Frontal cortex (tissue), 4 donors: ENCODE results near the gene LYRM4. TPM values are rescaled to one million over a fixed set of nuclear protein-coding genes. Genes with fewer than 3 reads are reported as not detected.
A peak's percentile ranks its signal among the peaks of the same experiment; 100 is the strongest.

ENCODE experiments used
- DNase-seq, 2 donors: peaks; one replicate each; pipeline ENCODE4 v3.0.0; 2012; ENCODE audit warnings: low spot score in 2 of 2
- FAIRE-seq: peaks from 2 replicates; lab custom pipeline; 2012; peaks lifted over from hg19 to GRCh38; lab: Jason Lieb, UNC
- total RNA-seq: library from RNA; depleted of rRNA; stranded (reverse); fragments of >200 nt; gene quantifications from one replicate; pipeline ENCODE4 v1.2.3, GENCODE V29; 2014
- donor health status: control.
- donor health status: control.
- donor health status: control.

The LYRM4 gene
- total RNA-seq, 1 donor from 2014 or later = 14.7 TPM

DNA sequence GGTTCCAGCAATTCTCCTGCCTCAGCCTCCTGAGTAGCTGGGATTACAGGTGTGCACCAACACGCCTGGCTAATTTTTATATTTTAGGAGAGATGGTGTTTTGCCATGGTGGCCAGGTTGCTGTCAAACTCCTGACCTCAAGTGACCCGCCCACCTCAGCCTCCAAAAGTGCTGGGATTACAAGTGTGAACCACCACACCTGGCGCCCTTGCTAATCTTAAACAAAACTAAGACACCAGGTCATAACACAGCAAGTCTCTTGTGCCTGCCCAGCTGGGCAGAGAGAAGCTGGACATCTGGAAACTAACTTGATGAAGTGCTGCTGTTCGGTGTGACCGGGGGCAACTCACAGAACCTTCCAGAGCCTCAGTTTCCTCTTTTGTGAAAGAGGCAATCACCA is 107.6 kb downstream of the LYRM4 start:
- no peak for DNase-seq
- no peak for FAIRE-seq

DNA sequence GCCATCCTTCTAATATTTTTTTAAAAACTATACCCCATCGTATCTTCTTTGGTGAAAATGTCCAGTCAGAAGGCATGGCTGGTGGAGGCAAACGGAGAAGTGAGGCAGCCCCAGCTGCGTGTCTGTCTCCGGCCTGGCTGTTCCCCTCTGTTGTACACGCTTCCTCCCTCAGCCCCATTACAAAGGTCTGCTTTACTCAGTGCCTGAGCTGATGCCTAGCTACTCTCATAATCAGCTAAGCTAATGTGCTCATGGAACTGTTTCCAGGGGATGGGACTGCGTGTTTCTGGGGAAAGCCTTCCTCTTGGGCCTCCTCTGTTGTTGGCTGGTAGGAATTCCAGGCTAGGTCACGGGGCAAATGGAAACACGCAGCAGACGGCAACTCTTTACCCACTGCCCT is 108.3 kb downstream of the LYRM4 start:
- no peak for DNase-seq
- no peak for FAIRE-seq

DNA sequence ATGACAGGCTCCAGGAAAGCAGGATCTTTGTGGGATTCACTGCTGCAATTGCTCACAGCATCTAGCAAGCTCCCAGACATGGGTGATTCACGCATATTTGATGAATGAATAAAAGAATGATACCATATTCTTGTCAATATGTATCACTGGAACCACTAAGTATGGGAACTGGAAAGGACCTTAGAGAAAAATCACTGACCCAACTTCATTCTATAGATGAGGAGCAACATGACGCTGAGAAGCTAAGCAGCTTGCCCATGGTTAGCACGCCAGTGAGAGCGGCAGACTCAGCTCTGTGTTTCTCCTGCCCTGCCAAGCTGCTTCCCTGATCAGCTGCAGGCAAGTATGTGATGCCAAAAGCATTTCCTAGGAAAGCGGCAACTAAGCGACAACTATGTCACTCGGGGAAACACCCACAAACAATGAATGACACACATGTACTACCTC is 108.8 kb downstream of the LYRM4 start:
- DNase-seq (peak in 1 of 2 donors; percentile 38), FAIRE-seq (no peak)

DNA sequence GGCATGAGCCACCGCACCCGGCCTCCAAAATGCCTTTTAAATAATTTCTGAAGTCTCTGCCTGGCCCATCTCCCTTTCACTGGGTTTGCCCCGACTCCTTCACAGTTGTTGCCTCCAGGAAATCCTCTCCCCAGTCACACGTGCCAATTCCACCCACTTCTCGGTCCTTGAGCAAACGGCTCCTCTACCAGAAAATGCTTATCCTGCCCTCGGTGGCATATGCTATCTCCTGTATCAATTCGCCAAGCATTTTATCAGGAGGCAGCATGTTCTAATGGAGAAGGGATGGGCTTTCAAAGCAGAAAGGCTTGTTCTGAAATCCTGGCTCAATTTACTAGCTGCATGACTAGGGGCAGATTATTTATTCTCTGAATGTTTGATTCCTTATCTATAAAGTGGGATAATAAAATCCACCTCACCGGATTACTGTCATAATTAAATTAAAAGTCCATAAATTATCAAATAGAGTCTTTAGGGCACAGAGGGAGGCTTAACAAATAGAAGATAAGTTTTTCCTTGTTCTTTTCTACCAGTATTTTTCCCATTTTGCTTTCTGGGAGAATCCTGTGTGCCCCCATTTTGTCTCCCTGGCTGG is 109.3 kb downstream of the LYRM4 start:
- FAIRE-seq (no peak), DNase-seq (no peak)

DNA sequence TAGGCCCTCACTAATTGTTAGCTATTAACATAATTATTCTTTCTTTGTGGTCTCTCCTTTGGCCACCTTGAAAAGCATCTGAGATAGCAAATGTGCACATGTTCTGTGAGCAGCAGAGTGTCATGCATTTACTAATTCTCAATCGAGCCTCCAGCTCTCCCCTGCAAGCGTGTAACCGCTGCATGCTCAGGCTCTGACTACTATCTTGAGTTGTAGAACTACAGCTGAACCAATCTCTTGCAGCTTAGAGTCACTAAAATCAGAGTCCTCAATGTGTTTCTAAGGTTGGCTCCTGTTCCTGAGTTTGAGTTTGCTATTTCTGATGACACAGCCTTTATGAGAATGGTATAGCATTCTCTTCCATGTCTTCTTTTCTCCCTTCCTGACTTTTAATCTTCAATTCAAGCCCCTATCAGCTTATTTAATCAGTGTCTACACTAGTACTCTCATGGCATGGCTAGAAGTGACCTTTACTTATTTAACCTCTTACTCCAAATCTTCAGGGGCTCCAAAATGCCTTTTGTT is 110.1 kb downstream of the LYRM4 start:
- FAIRE-seq (no peak), DNase-seq (no peak)

DNA sequence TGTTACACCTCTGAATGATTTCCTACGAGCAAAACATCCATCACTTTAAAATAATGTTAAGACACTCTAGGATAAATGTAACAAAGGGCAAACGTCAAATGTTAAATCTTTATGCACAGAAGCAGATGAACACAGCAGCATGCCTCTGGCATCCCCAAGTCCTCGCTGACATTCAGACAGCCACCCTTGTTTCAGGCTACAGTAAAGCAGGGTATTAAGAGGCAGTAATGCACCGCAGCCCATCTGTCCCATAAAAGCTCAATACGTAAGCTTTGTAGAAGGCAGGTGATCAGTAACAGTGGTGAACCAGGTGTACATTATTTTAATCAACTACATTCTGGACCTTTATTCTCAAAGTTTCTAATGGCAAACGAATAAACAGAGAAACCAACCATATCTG is 110.9 kb downstream of the LYRM4 start:
- no peak for FAIRE-seq
- no peak for DNase-seq

DNA sequence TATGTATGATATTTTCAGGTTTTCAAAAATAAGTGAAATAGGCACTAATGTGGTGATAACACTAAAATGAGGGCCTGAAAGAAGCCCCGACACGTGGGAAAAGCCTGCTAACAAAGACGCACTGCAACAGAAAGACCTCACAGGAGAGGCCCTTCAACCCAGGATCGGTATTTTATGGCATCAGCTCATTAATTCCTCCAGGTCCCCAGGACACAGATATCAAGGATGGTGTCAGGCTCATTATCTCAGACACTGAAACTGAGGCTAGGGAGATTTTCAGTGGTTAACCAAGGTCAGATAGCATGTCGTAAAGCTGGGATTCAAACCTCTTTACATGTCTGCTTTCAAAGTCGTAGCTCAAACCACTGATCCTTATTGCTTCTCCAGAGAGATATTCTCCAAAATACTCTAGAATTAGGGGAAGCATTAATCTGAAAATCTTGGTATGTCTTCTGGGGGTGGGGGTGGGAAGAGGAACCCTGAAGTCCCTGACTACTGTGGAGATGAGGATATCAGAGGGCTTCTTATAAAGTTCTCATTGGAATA is 111.5 kb downstream of the LYRM4 start:
- no peak for DNase-seq
- FAIRE-seq = no peak

DNA sequence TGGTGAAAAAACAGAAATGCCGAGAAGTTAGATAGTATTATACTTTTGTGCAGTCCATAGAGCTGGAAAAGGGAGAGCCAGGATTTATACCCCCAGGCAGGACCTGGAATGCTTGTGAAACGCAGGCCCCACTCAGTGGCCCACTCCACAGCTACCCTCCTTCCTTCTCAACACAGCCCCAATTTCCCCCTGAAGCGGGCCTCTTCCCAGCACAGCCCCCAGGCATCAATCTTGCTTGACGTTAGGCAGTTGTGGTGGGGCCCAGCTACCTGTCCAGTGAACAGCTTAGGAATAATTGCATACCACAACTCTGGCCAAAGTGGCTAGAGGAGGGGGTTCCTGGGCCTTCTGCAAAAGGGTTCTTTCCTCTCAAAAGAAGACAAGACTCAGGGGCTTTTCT is 114.4 kb downstream of the LYRM4 start:
- FAIRE-seq (no peak), DNase-seq (no peak)

DNA sequence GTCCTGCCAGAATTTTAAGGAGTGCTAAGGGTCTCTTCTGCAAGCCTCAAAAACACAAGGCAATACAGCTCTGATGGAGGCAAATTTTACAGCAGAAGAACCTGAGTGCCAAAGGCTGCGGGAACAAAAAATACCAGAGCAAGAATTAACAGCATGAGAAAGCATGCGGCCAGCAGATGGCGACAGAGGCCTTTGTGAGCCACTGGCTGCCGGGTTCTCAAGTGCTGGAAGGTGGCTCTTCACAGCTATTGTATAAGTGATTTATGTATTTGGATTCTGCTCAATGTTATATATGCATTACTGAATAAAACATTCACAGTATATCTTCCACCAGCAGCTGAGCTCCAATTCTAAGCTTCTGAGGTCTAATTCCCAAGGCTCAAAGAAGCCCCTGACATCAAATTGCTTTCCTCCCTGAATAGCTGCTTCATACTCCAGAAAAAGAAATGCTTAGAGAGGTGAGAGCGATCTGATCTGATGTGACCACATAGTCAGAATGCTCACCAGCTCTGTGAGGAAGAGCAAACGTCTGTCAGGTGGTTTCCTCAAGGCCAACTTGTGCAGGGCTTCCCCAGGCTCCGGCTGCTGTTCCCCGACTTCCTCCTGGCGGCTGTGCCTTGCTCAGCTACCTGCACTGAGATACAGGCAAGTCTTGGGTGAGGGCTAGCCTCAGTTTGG is 117.0 kb downstream of the LYRM4 start:
- FAIRE-seq (no peak), DNase-seq (peak; percentile 49 to 73)

DNA sequence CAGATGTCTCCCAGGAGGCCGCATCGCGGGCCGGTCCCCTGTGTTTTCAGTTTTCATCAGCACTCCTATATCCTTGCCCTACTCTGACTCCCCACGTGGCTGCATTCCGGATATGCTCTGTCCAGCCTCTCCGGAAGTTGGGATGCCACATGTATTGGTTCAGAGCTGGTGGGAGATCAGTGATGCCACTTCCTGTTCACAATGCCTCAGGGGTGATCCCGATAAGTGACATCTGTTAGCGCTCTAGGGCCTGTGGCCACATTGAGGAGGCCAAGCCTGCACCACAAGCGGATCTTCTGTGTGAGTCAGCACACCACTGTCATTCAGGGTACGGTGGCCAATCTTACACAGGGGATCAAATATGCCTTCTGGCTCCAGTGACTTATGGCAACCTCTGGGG is 117.8 kb downstream of the LYRM4 start:
- FAIRE-seq (no peak), DNase-seq (no peak)

DNA sequence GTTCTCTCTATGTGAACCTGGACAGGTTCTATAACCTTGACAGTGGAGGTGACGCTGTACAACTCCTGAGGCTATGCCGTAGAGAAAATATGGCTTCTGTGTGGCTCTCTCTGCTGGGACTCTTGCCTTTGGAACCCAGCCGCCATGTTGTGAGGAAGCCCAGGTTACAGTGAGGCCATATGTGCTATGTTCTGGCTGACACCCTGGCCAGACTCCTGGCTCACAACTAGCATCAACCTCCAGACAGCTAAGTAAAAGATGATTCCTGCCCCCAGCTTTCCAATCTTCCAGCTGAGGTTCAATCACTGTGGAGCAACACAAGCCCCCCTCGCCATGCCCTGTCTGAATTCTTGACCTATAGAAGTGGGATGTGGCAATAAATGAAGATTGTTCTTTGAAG is 118.6 kb downstream of the LYRM4 start:
- no peak for DNase-seq

DNA sequence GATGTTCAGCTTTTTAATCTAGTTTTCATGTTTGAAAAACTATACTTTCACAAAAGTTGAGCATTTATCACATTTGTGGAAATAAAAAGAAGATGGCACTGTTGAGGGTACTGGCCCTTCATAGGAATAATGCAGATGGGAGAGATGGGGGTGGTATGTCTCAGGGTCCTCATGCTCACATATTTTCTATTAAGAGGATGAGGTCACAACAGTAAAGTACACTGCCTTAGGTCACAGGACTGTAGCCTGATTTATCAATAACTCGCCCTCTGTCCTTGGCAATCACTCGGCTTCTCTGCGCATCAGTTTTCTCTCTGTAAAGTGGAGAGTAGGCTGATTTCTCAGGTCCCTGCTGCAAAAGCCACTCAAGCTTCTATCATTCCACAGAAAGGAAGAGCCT is 119.7 kb downstream of the LYRM4 start:
- no peak for FAIRE-seq
- no peak for DNase-seq

More for the DNA sequence above, 118.6 kb downstream of the LYRM4 start:
- no peak for FAIRE-seq

DNA sequence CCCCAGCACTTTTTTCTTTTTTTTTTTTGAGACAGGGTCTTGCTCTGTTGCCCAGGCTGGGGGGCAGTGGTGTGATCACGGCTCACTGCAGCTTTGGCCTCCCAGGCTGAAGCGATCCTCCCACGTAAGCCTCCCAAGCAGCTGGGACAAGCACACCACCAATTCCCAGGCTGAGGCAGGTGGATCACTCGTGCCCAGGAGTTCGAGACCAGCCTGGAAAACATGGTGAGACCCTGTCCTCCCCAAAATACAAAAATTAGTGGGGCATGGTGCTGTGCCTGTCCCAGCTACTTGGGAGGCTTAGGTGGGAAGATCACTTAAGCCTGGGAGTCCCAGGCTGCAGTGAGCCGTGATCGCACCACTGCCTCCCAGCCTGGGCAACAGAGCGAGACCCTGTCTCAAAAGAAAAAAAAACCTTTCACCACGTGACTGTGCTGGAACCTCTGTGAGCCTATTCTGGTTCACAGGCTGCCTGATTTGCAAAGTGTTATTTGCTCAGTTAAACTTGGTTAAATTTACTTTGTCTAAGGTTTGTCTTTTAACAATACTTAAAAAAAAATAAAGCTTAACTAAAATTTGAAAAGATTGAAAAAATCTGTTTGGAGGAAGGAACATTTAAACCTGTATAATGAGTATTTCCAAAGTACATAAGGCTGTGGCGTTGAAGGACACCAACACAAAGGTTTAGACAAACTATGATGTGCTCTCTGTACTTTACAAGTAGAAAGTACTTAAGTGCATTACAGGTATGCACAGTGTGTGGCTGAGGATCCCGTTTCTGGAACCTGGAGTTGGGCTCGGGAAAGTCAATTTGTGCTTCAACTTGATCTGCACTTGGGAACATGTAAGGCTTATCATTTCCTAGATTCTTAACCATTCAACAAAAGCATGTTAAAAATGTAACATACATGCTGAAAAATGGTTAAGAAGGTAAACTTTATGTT is 120.7 kb downstream of the LYRM4 start:
- DNase-seq (no peak), FAIRE-seq (no peak)

DNA sequence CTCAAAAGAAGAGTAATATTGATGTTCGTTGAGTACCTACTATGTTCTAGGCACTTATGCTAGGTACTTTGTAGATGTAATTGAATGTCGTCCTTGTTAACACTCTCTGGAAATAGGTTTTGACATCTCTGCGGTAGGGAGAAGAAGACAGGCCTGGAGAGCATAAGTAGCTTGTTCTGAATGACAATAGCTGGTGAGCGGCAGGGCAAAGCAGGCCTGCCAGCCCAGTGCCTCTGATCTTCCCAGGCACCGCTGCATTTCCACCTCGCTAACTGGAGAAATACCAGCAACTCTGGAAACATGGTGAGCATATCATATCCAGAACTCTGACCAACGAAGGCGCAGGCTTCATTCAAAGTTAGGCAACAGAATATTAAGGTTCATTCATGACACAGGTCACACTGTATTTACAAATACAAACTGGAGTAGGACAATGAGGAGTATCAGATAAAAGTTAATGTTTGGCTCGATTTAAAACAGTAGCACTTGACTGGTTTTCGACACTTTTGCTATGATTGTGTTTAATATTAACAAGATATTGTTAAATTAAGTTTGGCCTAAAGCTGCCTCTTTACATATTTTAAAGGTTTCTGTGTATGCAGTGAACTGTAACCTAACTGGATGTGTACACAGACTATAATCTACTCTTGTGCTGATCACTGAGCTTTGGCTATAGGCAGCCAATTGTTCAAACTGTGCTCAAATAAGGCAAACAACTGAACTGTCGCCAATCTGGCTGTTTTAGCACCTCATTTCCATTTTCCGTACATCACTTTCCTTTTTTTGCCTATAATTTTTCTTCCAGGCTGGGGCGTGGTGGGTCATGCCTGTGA is 121.5 kb downstream of the LYRM4 start:
- no peak for DNase-seq
- FAIRE-seq = no peak

DNA sequence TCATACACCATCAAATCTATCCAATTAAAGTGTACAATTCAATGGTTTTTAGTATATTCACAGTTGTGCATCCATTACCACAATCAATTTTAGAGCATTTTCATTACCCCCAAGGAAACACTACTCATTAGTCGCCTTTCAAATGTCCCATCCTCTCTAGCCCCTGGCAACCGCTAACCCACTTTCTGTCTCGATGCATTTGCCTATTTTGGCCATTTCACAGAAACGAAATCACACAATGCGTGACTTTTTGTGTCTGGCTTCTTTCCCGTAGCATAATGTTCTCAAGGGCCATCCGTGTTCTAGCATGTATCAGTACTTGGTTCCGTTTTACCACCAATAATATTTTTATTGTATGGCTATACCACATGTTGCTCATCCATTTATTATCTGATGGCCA is 123.9 kb downstream of the LYRM4 start:
- FAIRE-seq (no peak), DNase-seq (no peak)

DNA sequence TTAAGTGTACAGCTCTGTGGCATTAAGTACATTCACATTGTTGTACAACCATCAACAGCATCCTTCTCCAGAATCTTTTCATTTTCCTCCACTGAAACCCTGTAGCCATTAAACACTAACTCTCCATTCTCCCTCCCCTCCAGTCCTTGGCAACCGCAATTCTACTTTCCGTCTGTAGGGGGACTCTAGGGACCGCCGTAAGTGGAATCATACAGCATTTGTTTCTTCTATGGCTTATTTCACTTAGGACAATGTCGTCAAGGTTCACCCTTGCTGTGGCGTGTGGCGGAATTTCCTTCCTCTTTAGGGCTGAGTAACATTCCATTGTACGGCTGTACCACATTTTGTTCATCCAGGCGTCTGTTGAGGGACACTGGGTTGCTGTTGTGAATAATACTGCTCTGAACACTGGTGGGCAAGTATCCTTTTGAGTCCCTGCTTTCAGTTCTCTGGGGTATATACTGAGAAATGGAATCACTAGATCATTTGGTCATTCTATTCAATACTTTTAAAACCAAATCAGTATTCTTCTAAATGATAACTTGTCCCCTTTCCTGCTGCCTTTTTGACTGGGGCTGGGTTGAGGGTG is 124.9 kb downstream of the LYRM4 start:
- no peak for DNase-seq
- FAIRE-seq = no peak

DNA sequence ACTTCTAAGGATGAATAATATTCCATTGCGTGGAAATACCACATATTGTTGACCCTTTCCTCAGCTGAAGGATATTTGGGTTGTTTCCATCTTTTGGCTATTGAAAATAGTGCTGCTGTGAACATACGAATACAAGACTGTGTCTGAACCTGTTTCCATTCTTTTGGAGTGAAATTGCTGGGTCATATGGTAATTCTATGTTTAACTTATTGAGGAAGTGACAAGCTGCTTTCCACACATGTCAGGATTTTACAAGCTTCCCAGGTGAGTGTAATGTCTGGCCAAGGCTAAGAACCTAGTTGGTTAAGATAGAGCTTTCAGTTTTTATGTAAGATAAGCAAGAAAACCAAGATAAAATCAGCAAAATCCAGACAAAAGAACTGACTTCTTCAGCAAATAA is 126.8 kb downstream of the LYRM4 start:
- DNase-seq (no peak), FAIRE-seq (no peak)

DNA sequence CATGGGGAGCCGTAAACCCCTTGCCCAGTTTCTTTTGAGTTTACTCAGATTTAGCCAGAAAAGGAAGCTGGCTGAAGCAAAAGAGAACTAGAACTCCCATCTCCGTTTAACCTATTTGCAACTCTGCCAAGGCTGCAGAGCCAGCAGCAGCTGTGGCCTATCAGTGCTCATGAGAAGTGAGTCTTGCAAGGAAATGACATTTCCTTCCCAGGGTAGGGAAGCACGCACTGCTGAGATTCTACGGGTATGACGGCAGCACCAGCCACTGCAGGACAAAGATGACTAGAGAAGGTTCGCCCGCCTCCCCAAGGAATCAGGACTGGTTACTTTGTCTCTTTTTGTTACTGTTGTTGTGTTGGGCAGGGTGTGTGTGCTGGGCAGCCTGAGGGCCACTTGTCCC is 128.0 kb downstream of the LYRM4 start:
- DNase-seq = peak in 1 of 2 donors; percentile 20
- no peak for FAIRE-seq
